K562 (cell line): ENCODE results near the gene GLRX2. TPM values are rescaled to one million over a fixed set of nuclear protein-coding genes. Genes with fewer than 3 reads are reported as not detected.

ENCODE experiments used
- CHD4 ChIP-seq: fragments of 200-600 bp; sonication (generic); IDR thresholded peaks from 3 replicates; pipeline ENCODE4 v1.6.1; 2012; ENCODE audit warnings: low read depth, mild to moderate bottlenecking, mixed read lengths, low read length, inconsistent platforms; ENCODE audit not compliant: insufficient read depth, insufficient replicate concordance, poor library complexity, severe bottlenecking
- DACH1 ChIP-seq: fragments of 450-650 bp; IDR thresholded peaks from 2 replicates; pipeline ENCODE4 v1.6.1; 2018; ENCODE audit not compliant: partially characterized antibody
- DDX20 ChIP-seq: fragments of 450-650 bp; IDR thresholded peaks from 2 replicates; pipeline ENCODE4 v1.6.1; 2016; ENCODE audit warnings: missing genetic modification characterization, low read depth, mild to moderate bottlenecking, missing compliant biosample characterization, moderate library complexity
- GTF3C2 ChIP-seq: IDR thresholded peaks from 3 replicates; pipeline ENCODE4 v1.6.1; 2011; ENCODE audit warnings: borderline replicate concordance, mild to moderate bottlenecking, moderate library complexity; ENCODE audit not compliant: insufficient read length; ENCODE audit errors: extremely low read depth
- MEIS2 ChIP-seq: fragments of 450-650 bp; IDR thresholded peaks from 2 replicates; pipeline ENCODE4 v1.6.1; 2014; ENCODE audit warnings: mild to moderate bottlenecking; ENCODE audit not compliant: partially characterized antibody
- NBN ChIP-seq: fragments of 450-650 bp; IDR thresholded peaks from 2 replicates; pipeline ENCODE4 v1.6.1; 2016; ENCODE audit warnings: low read depth, mild to moderate bottlenecking
- SIN3A ChIP-seq, 2 experiments: fragments of 150-350 bp in 1 of 2; IDR thresholded peaks; 2 replicates each; pipeline ENCODE4 v1.6.1; 2011 to 2016; ENCODE audit warnings: borderline replicate concordance in 2 of 2, low read depth in 2 of 2, low read length in 2 of 2, mild to moderate bottlenecking in 2 of 2, moderate library complexity in 2 of 2; ENCODE audit not compliant: control insufficient read depth in 1 of 2
- SMARCA4 ChIP-seq: fragments of 450-650 bp; IDR thresholded peaks from 2 replicates; pipeline ENCODE4 v1.6.1; 2016
- SMARCA5 ChIP-seq: fragments of 450-650 bp; IDR thresholded peaks from 2 replicates; pipeline ENCODE4 v1.6.1; 2016
- ZNF12 ChIP-seq: sonication (generic); formaldehyde crosslinking; IDR thresholded peaks from 2 replicates; pipeline ENCODE4 v1.4.0; 2020; ENCODE audit warnings: mild to moderate bottlenecking, missing genetic modification reagents
- ZNF197 ChIP-seq: fragments of 200-800 bp; sonication (Bioruptor generic); IDR thresholded peaks from 2 replicates; pipeline ENCODE4 v1.6.1; 2016; ENCODE audit warnings: low read depth, missing genetic modification characterization, missing compliant biosample characterization
- polyA plus RNA-seq, 8 experiments: library from polyadenylated mRNA; depleted of rRNA in 4 of 8; stranded (reverse) in 5 of 8; unstranded in 3 of 8; fragments of >200 nt; fragmentation: Nextera tagmentation in 2 of 8; fragmentation: Illumina TruSeq in 1 of 8; extraction: Ambion mirVana in 2 of 8; extraction: Trizol in 1 of 8; gene quantifications; 2 replicates each; pipeline versions ENCODE4 v1.2.1 to v1.2.3, GENCODE V29; 2011 to 2014; ENCODE audit warnings: inconsistent platforms in 1 of 8, missing spikeins in 1 of 8
- total RNA-seq, 7 experiments: library from RNA; depleted of rRNA in 6 of 7; stranded (reverse); fragments of >200 nt in 6 of 7; fragmentation: Illumina TruSeq in 2 of 7; extraction: Trizol in 2 of 7; gene quantifications; 2 replicates each; pipeline versions ENCODE4 v1.2.1 to v1.2.3, GENCODE V29; 2011 to 2021; ENCODE audit warnings: low replicate concordance in 1 of 7
- TF ChIP-seq, protein P1 (sequence below): fragments of 200-800 bp; sonication (Bioruptor generic); IDR thresholded peaks from 2 replicates; pipeline ENCODE4 v1.6.1; 2016; ENCODE audit warnings: missing genetic modification characterization, missing compliant biosample characterization
- TF ChIP-seq, protein P2 (sequence below): IDR thresholded peaks from 2 replicates; pipeline ENCODE4 v1.6.1; 2016; ENCODE audit warnings: missing genetic modification characterization, missing compliant biosample characterization

The GLRX2 gene
- total and polyA plus RNA-seq, 9 of the 15 experiments (the other 6 are each of a cell fraction or from before 2014, with no cell fraction given), result 13.3 to 82.6 (median 55.1) TPM

- TF ChIP-seq CHD4, result no peak
- TF ChIP-seq MEIS2, result peak; percentile 94
- TF ChIP-seq, protein P1, sequence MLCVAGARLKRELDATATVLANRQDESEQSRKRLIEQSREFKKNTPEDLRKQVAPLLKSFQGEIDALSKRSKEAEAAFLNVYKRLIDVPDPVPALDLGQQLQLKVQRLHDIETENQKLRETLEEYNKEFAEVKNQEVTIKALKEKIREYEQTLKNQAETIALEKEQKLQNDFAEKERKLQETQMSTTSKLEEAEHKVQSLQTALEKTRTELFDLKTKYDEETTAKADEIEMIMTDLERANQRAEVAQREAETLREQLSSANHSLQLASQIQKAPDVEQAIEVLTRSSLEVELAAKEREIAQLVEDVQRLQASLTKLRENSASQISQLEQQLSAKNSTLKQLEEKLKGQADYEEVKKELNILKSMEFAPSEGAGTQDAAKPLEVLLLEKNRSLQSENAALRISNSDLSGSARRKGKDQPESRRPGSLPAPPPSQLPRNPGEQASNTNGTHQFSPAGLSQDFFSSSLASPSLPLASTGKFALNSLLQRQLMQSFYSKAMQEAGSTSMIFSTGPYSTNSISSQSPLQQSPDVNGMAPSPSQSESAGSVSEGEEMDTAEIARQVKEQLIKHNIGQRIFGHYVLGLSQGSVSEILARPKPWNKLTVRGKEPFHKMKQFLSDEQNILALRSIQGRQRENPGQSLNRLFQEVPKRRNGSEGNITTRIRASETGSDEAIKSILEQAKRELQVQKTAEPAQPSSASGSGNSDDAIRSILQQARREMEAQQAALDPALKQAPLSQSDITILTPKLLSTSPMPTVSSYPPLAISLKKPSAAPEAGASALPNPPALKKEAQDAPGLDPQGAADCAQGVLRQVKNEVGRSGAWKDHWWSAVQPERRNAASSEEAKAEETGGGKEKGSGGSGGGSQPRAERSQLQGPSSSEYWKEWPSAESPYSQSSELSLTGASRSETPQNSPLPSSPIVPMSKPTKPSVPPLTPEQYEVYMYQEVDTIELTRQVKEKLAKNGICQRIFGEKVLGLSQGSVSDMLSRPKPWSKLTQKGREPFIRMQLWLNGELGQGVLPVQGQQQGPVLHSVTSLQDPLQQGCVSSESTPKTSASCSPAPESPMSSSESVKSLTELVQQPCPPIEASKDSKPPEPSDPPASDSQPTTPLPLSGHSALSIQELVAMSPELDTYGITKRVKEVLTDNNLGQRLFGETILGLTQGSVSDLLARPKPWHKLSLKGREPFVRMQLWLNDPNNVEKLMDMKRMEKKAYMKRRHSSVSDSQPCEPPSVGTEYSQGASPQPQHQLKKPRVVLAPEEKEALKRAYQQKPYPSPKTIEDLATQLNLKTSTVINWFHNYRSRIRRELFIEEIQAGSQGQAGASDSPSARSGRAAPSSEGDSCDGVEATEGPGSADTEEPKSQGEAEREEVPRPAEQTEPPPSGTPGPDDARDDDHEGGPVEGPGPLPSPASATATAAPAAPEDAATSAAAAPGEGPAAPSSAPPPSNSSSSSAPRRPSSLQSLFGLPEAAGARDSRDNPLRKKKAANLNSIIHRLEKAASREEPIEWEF (CRISPR knock-in tag), result 0 out of 2 replicates have a peak, but pooled peaks have one; percentile 48
- 0 out of 2 replicates have a peak, but pooled peaks have one; percentile 24 for TF ChIP-seq DDX20
- 0 out of 2 replicates have a peak, but pooled peaks have one; percentile 24 for TF ChIP-seq SMARCA4
- TF ChIP-seq ZNF197 (CRISPR knock-in tag), result 0 out of 2 replicates have a peak, but pooled peaks have one; percentile 30
- TF ChIP-seq SIN3A (IDR thresholded peaks at IDR 0.05; ENCODE audit: borderline replicate concordance in 2 of 2, control insufficient read depth in 1 of 2, low read depth in 2 of 2, low read length in 2 of 2), result no peak
- no peak for TF ChIP-seq ZNF12 (CRISPR knock-in tag)
- peak; percentile 30 for TF ChIP-seq DACH1
- TF ChIP-seq SMARCA5, result peak; percentile 73
- TF ChIP-seq, protein P2, sequence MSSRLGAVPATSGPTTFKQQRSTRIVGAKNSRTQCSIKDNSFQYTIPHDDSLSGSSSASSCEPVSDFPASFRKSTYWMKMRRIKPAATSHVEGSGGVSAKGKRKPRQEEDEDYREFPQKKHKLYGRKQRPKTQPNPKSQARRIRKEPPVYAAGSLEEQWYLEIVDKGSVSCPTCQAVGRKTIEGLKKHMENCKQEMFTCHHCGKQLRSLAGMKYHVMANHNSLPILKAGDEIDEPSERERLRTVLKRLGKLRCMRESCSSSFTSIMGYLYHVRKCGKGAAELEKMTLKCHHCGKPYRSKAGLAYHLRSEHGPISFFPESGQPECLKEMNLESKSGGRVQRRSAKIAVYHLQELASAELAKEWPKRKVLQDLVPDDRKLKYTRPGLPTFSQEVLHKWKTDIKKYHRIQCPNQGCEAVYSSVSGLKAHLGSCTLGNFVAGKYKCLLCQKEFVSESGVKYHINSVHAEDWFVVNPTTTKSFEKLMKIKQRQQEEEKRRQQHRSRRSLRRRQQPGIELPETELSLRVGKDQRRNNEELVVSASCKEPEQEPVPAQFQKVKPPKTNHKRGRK (tag), result peak; percentile 71; the same call in 1 of the 2 replicates
- 0 out of 2 replicates have a peak, but pooled peaks have one; percentile 12 for TF ChIP-seq NBN
- no peak for TF ChIP-seq GTF3C2
These were observed 13.9 kb upstream of the GLRX2 start (continued) for GRCh38 chr1:193118803-193119730.
